Left lung (tissue), 10 donors: ENCODE measurements around the gene MIF4GD. TPM values are rescaled to one million over a fixed set of nuclear protein-coding genes. Genes with fewer than 3 reads are reported as not detected.
"Not testable (repeated sequence)": the region's sequence is repeated elsewhere in the genome, so short reads cannot be mapped to it uniquely, and the experiment has no call there.

Experiments
- ATAC-seq: fragments of 200-7000 bp; cut with Tn5 transposase; one replicate; pipeline ENCODE4 v1.9.1; 2020; ENCODE audit warnings: moderate library complexity
- DNase-seq, 4 donors: peaks; one replicate each; pipeline ENCODE4 v3.0.0-alpha.2; 2013 to 2020
- H3K27ac ChIP-seq, 2 donors: fragments of 200-600 bp; sonication (generic) in 1 of 2; one replicate each; pipeline versions ENCODE4 v1.5.0 to v1.8.0; 2020 to 2021
- H3K27me3 ChIP-seq, 2 donors: fragments of 200-600 bp; sonication (generic) in 1 of 2; one replicate each; pipeline versions ENCODE4 v1.5.0 to v1.8.0; 2020 to 2021
- H3K36me3 ChIP-seq, 2 donors: fragments of 200-600 bp; sonication (generic) in 1 of 2; one replicate each; pipeline versions ENCODE4 v1.5.0 to v1.8.0; 2020 to 2021
- H3K4me1 ChIP-seq, 2 donors: fragments of 200-600 bp; one replicate each; pipeline ENCODE4 v1.8.0; 2021
- H3K4me3 ChIP-seq, 2 donors: fragments of 200-600 bp; sonication (generic) in 1 of 2; one replicate each; pipeline versions ENCODE4 v1.5.0 to v1.8.0; 2020 to 2021; ENCODE audit warnings: mild to moderate bottlenecking in 1 of 2
- H3K9me3 ChIP-seq, 2 donors: fragments of 200-600 bp; sonication (generic) in 1 of 2; one replicate each; pipeline versions ENCODE4 v1.5.0 to v1.8.0; 2020 to 2021
- intact Hi-C, 2 donors: fragments of 100-400 bp; cut with DNase I; formaldehyde crosslinking; loops; one replicate each; pipeline versions ENCODE4 v1.11.2 to v1.14.2; 2022
- polyA plus RNA-seq, 6 donors: library from polyadenylated mRNA; unstranded; fragments of 120-200 nt; gene quantifications; one replicate each; pipeline ENCODE4 v1.2.1, GENCODE V29; 2013; ENCODE audit not compliant: insufficient read length in 6 of 6
- total RNA-seq, 2 donors: library from RNA; stranded (reverse); fragmentation: NEBNext Ultra II Directional; extraction: Animal tissue kit (Norgen Biotek cat#: 25700); gene quantifications; one replicate each; pipeline ENCODE4 v1.2.1, GENCODE V29; 2021
- TF ChIP-seq, protein P1 (sequence below), 2 donors: fragments of 200-600 bp; sonication (generic) in 1 of 2; IDR thresholded peaks; one replicate each; pipeline versions ENCODE4 v1.5.0 to v1.8.0; 2021; ENCODE audit warnings: antibody characterized with exemption in 2 of 2
- donor health status: DM: no; HTN: yes; CAD: no.
- donor health status: DM: no; HTN: no; CAD: no.

The MIF4GD gene
- total and polyA plus RNA-seq, 8 donors, result 12.7 to 25.4 (median 14.9) TPM

DNA sequence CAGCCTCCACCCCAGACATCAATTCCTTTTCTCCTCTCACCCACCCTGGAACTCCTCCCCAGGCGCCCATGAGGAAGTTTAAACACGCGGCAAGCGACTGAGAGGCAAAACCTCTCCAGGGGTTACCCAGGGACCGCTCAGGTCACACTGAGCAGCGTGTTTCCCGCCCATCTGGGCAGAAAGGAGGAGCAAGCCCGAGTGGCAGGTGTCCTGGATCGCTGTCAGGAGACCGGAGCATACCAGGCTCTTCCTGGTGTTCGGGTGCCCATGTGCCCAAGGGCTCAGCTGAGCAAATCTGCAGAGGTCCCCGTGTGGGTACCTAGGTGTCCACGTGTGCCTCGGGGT, 17.7 kb upstream of the MIF4GD start:
- H3K27ac ChIP-seq, result peak overlapping the region; percentile 93 to 99
- H3K9me3 ChIP-seq, result no peaks in the 10 kb centered on the region
- H3K4me3 ChIP-seq, result peak overlapping the region; percentile 72 to 86
- ATAC-seq (peak; percentile 57), DNase-seq (peak in 1 of 4 donors; percentile 67)
- TF ChIP-seq, protein P1, sequence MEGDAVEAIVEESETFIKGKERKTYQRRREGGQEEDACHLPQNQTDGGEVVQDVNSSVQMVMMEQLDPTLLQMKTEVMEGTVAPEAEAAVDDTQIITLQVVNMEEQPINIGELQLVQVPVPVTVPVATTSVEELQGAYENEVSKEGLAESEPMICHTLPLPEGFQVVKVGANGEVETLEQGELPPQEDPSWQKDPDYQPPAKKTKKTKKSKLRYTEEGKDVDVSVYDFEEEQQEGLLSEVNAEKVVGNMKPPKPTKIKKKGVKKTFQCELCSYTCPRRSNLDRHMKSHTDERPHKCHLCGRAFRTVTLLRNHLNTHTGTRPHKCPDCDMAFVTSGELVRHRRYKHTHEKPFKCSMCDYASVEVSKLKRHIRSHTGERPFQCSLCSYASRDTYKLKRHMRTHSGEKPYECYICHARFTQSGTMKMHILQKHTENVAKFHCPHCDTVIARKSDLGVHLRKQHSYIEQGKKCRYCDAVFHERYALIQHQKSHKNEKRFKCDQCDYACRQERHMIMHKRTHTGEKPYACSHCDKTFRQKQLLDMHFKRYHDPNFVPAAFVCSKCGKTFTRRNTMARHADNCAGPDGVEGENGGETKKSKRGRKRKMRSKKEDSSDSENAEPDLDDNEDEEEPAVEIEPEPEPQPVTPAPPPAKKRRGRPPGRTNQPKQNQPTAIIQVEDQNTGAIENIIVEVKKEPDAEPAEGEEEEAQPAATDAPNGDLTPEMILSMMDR (IDR thresholded peaks at IDR 0.05), result no peak
- intact Hi-C loops, result no loop called here
- H3K4me1 ChIP-seq, result peaks cover 3 to 44% of the 10 kb centered on the region in 2 donors
- no peaks in the 10 kb centered on the region for H3K27me3 ChIP-seq
- peaks cover 0 to 29% of the 10 kb centered on the region in 2 donors for H3K36me3 ChIP-seq

GRCh38 chr17:75288359-75288758, 17.3 kb upstream of the MIF4GD start:
- DNase-seq (no peak), ATAC-seq (no peak)
- Histone ChIP-seq H3K36me3 (peaks cover 0 to 33% of the 10 kb centered on the region in 2 donors), H3K4me3 (peak overlapping the region; percentile 72 to 86), H3K27ac (peak overlapping the region in 1 of 2 donors; percentile 99), H3K4me1 (peaks cover 3 to 40% of the 10 kb centered on the region in 2 donors), H3K9me3 (no peaks in the 10 kb centered on the region), H3K27me3 (no peaks in the 10 kb centered on the region)
- intact Hi-C loops, result no loop called here
- TF ChIP-seq, protein P1 (IDR thresholded peaks at IDR 0.05), result no peak

GRCh38 chr17:75287221-75287620, 16.2 kb upstream of the MIF4GD start:
- no peak overlapping the region for H3K4me3 ChIP-seq
- ATAC-seq, result no peak
- H3K36me3 ChIP-seq, result peaks cover 0 to 45% of the 10 kb centered on the region in 2 donors
- peaks cover 3 to 30% of the 10 kb centered on the region in 2 donors for H3K4me1 ChIP-seq
- intact Hi-C loops, result no loop called here
- TF ChIP-seq, protein P1 (IDR thresholded peaks at IDR 0.05), result no peak
- no peak for DNase-seq
- no peaks in the 10 kb centered on the region for H3K9me3 ChIP-seq
- no peak overlapping the region for H3K27ac ChIP-seq
- no peaks in the 10 kb centered on the region for H3K27me3 ChIP-seq

DNA sequence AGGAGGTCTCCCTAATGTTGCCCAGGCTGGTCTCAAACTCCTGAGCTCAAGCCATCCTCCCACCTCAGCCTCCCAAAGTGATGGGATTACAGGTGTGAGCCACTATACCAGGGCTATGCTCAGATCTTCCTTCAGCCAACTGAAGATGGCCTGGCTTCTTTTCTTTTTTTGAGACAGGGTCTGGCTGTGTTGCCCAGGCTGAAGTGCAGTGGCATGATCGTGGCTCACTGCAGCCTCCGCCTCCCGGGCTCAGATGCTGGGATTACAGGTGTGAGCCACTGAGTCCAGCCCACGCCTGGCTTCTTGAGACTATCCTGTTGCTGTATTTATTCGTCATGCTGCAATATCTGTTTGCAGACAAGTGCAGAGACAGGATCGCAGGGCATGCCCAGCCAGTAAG, 14.1 kb upstream of the MIF4GD start:
- peaks cover 0 to 64% of the 10 kb centered on the region in 2 donors for H3K36me3 ChIP-seq
- H3K4me3 ChIP-seq, result no peak overlapping the region
- ATAC-seq, result no peak
- TF ChIP-seq, protein P1 (IDR thresholded peaks at IDR 0.05), result no peak
- H3K9me3 ChIP-seq, result no peaks in the 10 kb centered on the region
- no peak for DNase-seq
- H3K27me3 ChIP-seq, result no peaks in the 10 kb centered on the region
- no peak overlapping the region for H3K27ac ChIP-seq
- intact Hi-C loops, result no loop called here
- H3K4me1 ChIP-seq, result peaks cover 3 to 21% of the 10 kb centered on the region in 2 donors

DNA sequence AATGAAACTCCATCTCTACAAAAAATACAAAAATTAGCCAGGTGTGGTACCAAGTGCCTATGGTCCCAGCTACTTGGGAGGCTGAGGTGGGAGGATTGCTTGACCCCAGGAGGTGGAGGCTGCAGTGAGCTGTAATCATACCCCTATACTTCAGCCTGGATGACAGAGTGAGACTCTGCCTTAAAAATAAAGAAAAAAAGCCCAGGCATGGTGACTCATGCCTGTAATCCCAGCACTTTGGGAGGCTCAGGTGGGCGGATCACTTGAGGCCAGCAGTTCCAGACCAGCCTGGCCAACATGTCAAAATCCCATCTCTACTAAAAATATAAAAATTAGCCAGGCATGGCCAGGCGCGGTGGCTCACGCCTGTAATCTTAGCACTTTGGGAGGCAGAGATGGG, 9.2 kb upstream of the MIF4GD start:
- intact Hi-C loops, H3K4me3 ChIP-seq, H3K4me1 ChIP-seq, ATAC-seq, DNase-seq, H3K27ac ChIP-seq, H3K9me3 ChIP-seq, H3K27me3 ChIP-seq: not testable (repeated sequence)
- peaks cover 0 to 80% of the 10 kb centered on the region in 2 donors for H3K36me3 ChIP-seq

DNA sequence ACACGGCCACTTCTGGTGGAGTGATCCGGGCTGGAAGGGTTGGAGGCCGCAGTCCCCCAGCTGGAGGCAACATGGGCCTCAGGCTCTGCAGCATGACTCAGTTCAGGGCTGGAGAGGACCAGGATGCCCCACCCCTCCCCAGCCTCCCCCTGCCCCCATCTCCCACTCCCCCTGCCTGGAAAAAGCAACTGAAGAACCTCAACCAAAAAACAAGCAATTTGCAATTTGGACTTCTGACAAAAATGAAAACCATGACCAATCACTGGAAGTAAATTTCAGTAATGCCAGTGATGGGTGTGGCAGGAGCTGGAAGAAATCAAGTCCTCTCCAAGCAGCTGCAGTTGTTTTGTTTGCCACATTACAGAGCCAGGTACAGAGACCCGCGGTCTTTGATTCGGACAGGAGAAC, 6.6 kb upstream of the MIF4GD start:
- H3K27ac ChIP-seq, result peak overlapping the region; percentile 45 to 59
- H3K9me3 ChIP-seq, result no peaks in the 10 kb centered on the region
- DNase-seq, result no peak
- TF ChIP-seq, protein P1 (IDR thresholded peaks at IDR 0.05), result no peak
- peak; percentile 83 for ATAC-seq
- H3K36me3 ChIP-seq, result peaks cover 0 to 77% of the 10 kb centered on the region in 2 donors
- H3K27me3 ChIP-seq, result no peaks in the 10 kb centered on the region
- H3K4me3 ChIP-seq, result no peak overlapping the region
- H3K4me1 ChIP-seq, result peaks cover 3 to 6% of the 10 kb centered on the region in 2 donors
- intact Hi-C loops, result no loop called here
